C4-2B (cell line): Measurements from ENCODE around the gene NCK1.
"Not testable (repeated sequence)": the region's sequence is repeated elsewhere in the genome, so short reads cannot be mapped to it uniquely, and the experiment has no call there.

Experiments
- H3K27ac ChIP-seq: fragments of 450-650 bp; 2 replicates; pipeline ENCODE4 v1.5.1; 2017
- CTCF ChIP-seq: fragments of 450-650 bp; conservative IDR thresholded peaks from 2 replicates; pipeline ENCODE4 v1.5.1; 2017; ENCODE audit warnings: mild to moderate bottlenecking
- ZFX ChIP-seq: fragments of 450-650 bp; IDR thresholded peaks from 2 replicates; pipeline ENCODE4 v1.6.1; 2017

Gene NCK1

GRCh38 chr3:136891934-136892855 lies 30.2 kb downstream of the NCK1 start:
- no peak overlapping the region for H3K27ac ChIP-seq

GRCh38 chr3:136893848-136894443 lies 31.9 kb downstream of the NCK1 start:
- no peak overlapping the region for H3K27ac ChIP-seq
- TF ChIP-seq CTCF (no peak), ZFX (no peak)

More at GRCh38 chr3:136891934-136892855, 30.2 kb downstream of the NCK1 start:
- TF ChIP-seq ZFX, result no peak
- no peak for TF ChIP-seq CTCF

- H3K27ac ChIP-seq, result not testable (repeated sequence)
Measured at GRCh38 chr3:136897171-136897570, 35.2 kb downstream of the NCK1 start.

DNA sequence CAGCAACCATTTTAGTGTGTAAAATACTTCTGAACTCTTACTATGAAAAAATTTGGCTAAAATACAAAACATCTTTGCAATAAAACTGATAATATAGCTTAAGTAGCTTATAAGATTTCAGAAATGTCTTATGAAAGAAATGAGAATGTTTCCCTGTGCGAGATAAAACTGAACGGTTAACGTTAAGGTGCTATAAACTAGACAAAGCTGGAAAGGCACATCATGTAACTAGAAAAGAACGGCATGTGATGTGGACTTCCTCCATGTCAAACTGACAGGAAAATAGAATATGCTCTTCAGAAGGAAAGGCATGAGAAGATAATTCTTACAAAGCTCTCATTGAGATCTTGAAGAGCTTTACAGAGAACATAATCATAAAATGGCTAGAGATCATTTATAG lies 36.5 kb downstream of the NCK1 start:
- TF ChIP-seq ZFX (no peak), CTCF (no peak)
- no peak overlapping the region for H3K27ac ChIP-seq

GRCh38 chr3:136898954-136899353 lies 36.9 kb downstream of the NCK1 start:
- H3K27ac ChIP-seq, result no peak overlapping the region; the same call in 1 of the 2 replicates
- TF ChIP-seq CTCF (no peak), ZFX (no peak)

- no peak overlapping the region for H3K27ac ChIP-seq
- TF ChIP-seq ZFX, result no peak
- TF ChIP-seq CTCF, result no peak
Measured at GRCh38 chr3:136899622-136900158, 37.7 kb downstream of the NCK1 start.

DNA sequence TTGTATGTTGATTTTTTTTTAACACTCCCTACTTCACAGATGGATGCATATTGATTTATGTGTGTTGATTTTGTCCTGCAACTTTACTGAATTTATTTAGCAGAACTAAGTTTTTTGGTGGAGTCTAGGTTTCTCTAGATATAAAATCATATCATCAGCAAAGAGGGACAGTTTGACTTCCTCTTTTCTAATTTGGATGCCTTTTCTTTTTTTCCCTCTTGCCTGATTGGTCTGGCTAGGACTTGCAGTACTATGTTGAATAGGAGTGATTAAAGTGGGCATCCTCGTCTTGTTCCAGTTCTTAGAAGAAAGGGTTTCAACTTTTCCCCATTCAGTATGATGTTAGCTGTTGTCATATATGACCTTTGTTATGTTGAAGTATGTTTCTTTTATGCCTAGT lies 38.7 kb downstream of the NCK1 start:
- H3K27ac ChIP-seq, result not testable (repeated sequence)

GRCh38 chr3:136901391-136901790 lies 39.4 kb downstream of the NCK1 start:
- TF ChIP-seq CTCF, result no peak
- TF ChIP-seq ZFX, result no peak
- no peak overlapping the region for H3K27ac ChIP-seq

DNA sequence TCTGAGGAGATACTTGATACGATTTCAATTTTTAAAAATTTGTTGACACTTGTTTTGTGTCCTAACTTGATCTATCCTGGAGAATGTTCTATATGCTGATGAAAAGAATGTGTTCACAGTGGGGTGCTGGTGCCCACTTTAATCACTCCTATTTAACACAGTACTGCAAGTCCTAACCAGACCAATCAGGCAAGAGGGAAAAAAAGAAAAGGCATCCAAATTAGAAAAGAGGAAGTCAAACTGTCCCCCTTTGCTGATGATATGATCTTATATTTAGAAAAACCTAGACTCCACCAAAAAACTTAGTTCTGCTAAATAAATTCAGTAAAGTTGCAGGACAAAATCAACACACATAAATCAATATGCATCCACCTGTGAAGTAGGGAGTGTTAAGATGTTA lies 40.5 kb downstream of the NCK1 start:
- peak overlapping the region; percentile 17; the same call in 1 of the 2 replicates for H3K27ac ChIP-seq
